ENCODE data around the gene FAM50B. TPM values are rescaled to one million over a fixed set of nuclear protein-coding genes. Genes with fewer than 3 reads are reported as not detected.

The FAM50B gene
- total RNA-seq, 6 donors from 2014 or later: 11.7 to 23.3 (median 15.4) TPM

- Histone ChIP-seq H3K4me3 (no peak overlapping the region), H3K27me3 (no peaks in the 10 kb centered on the region), H3K4me1 (no peaks in the 10 kb centered on the region), H3K9me3 (no peaks in the 10 kb centered on the region), H3K36me3 (no peaks in the 10 kb centered on the region), H3K27ac (no peak overlapping the region)
- no peak for ATAC-seq (ENCODE audit: low FRiP score in 2 of 2)
- DNase-seq: no peak
- TF ChIP-seq, protein P1, sequence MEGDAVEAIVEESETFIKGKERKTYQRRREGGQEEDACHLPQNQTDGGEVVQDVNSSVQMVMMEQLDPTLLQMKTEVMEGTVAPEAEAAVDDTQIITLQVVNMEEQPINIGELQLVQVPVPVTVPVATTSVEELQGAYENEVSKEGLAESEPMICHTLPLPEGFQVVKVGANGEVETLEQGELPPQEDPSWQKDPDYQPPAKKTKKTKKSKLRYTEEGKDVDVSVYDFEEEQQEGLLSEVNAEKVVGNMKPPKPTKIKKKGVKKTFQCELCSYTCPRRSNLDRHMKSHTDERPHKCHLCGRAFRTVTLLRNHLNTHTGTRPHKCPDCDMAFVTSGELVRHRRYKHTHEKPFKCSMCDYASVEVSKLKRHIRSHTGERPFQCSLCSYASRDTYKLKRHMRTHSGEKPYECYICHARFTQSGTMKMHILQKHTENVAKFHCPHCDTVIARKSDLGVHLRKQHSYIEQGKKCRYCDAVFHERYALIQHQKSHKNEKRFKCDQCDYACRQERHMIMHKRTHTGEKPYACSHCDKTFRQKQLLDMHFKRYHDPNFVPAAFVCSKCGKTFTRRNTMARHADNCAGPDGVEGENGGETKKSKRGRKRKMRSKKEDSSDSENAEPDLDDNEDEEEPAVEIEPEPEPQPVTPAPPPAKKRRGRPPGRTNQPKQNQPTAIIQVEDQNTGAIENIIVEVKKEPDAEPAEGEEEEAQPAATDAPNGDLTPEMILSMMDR (IDR thresholded peaks at IDR 0.05): no peak
- TF ChIP-seq POLR2AphosphoS5 (IDR thresholded peaks at IDR 0.05): no peak
- no peak for TF ChIP-seq POLR2A (IDR thresholded peaks at IDR 0.05)
- no peak for TF ChIP-seq EP300 (IDR thresholded peaks at IDR 0.05)
- 62 to 77% methylated on average over 16 of the region's 16 CpGs for WGBS, 2 donors
Observed at GRCh38 chr6:3869632-3870527, 20.7 kb downstream of the FAM50B start.

DNA sequence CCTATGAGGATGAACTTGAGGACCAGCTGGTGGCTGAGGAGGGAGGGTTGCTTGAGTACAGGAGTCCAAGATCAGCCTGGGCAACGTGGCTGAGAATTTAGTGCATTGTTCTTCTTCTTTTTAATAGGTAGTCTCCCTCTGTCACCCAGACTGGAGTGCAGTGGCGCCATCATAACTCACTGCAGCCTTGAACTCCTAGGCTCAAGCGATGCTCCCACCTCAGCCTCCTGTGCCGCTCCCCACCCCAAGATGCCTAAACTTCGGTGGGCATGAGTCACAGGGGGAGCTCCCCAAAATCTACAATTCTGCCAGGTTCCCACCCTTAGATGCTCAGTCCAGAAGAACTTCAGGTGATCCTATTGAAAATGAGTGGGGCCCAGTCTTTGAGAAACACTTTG lies 21.4 kb downstream of the FAM50B start:
- H3K27me3 ChIP-seq: no peaks in the 10 kb centered on the region
- no peak overlapping the region for H3K27ac ChIP-seq
- no peak for TF ChIP-seq POLR2AphosphoS5 (IDR thresholded peaks at IDR 0.05)
- TF ChIP-seq, protein P1 (IDR thresholded peaks at IDR 0.05): no peak
- no peak for TF ChIP-seq POLR2A (IDR thresholded peaks at IDR 0.05)
- TF ChIP-seq EP300 (IDR thresholded peaks at IDR 0.05): no peak
- H3K4me1 ChIP-seq: no peaks in the 10 kb centered on the region
- 89 to 100% methylated on average over 2 to 5 of the region's 5 CpGs for WGBS, 2 donors
- no peaks in the 10 kb centered on the region for H3K9me3 ChIP-seq
- no peaks in the 10 kb centered on the region for H3K36me3 ChIP-seq
- DNase-seq (no peak), ATAC-seq (ENCODE audit: low FRiP score in 2 of 2) (no peak)
- H3K4me3 ChIP-seq: no peak overlapping the region

- DNase-seq: no peak
- 82 to 90% methylated on average over 2 to 4 of the region's 4 CpGs for WGBS, 2 donors
- no peaks in the 10 kb centered on the region for H3K36me3 ChIP-seq
Observed at GRCh38 chr6:3871515-3871914, 22.3 kb downstream of the FAM50B start.

GRCh38 chr6:3871939-3872338 lies 22.8 kb downstream of the FAM50B start:
- H3K27ac ChIP-seq: no peak overlapping the region
- ATAC-seq (ENCODE audit: low FRiP score in 2 of 2) (no peak), DNase-seq (no peak)
- 95 to 97% methylated on average over 8 of the region's 8 CpGs for WGBS, 2 donors
- no peaks in the 10 kb centered on the region for H3K36me3 ChIP-seq
- no peaks in the 10 kb centered on the region for H3K9me3 ChIP-seq
- no peaks in the 10 kb centered on the region for H3K4me1 ChIP-seq
- TF ChIP-seq EP300 (IDR thresholded peaks at IDR 0.05): no peak
- TF ChIP-seq POLR2A (IDR thresholded peaks at IDR 0.05): no peak
- TF ChIP-seq, protein P1 (IDR thresholded peaks at IDR 0.05): no peak
- no peak for TF ChIP-seq POLR2AphosphoS5 (IDR thresholded peaks at IDR 0.05)
- no peaks in the 10 kb centered on the region for H3K27me3 ChIP-seq
- no peak overlapping the region for H3K4me3 ChIP-seq

More at GRCh38 chr6:3871515-3871914, 22.3 kb downstream of the FAM50B start:
- ATAC-seq (ENCODE audit: low FRiP score in 2 of 2): no peak
- H3K27ac ChIP-seq: no peak overlapping the region
- no peaks in the 10 kb centered on the region for H3K9me3 ChIP-seq
- no peak for TF ChIP-seq EP300 (IDR thresholded peaks at IDR 0.05)
- TF ChIP-seq, protein P1 (IDR thresholded peaks at IDR 0.05): no peak
- TF ChIP-seq POLR2A (IDR thresholded peaks at IDR 0.05): no peak
- TF ChIP-seq POLR2AphosphoS5 (IDR thresholded peaks at IDR 0.05): no peak
- no peak overlapping the region for H3K4me3 ChIP-seq
- H3K27me3 ChIP-seq: no peaks in the 10 kb centered on the region
- H3K4me1 ChIP-seq: no peaks in the 10 kb centered on the region
